Measurements from ENCODE around the gene FOXK2. TPM values are rescaled to one million over a fixed set of nuclear protein-coding genes. Genes with fewer than 3 reads are reported as not detected.

FOXK2 gene
- total and polyA plus RNA-seq, 2 experiments from 2014 or later: 22.0 to 63.0 TPM

DNA sequence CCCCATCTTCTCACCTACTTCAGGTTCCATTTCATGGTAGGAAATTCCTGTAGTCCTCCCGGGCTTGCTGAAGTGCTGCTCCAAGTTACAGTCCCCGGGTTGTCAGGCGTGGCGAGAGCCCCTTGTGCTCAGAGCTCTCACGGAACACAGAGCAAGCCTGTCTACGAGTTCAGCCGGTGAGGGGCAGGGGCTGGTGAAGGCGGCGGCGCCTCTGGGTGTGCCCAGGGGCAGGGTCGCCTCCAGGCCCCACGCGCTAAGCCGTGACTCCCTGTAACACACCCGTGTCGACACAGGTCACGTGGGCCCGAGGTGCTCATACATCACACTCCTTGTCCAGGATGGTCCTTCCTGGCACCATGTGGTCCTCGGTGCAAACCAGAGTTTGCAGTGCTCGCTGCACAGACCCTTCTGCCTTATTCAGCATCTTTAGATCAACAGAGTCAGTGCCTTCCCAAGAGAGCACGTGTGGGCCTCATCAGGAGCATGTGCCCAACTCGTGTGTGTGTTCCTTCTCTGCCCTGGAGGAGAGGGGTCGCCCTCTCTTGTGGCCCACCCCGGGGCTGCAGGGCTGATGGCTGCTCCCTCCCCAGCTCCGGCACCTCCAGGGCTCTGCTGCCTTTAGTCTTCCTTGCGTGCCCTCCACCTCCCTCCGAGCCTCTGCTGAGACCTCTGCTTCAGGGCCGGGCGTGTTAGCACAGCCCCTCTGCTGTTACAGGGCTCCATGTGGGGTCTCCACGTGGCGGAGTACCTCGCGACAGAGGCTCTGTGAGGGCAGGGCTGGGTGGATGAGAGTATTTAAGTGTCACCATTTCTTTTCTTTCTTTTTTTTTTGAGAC is 77.5 kb downstream of the FOXK2 start:
- TF ChIP-seq, protein P1, sequence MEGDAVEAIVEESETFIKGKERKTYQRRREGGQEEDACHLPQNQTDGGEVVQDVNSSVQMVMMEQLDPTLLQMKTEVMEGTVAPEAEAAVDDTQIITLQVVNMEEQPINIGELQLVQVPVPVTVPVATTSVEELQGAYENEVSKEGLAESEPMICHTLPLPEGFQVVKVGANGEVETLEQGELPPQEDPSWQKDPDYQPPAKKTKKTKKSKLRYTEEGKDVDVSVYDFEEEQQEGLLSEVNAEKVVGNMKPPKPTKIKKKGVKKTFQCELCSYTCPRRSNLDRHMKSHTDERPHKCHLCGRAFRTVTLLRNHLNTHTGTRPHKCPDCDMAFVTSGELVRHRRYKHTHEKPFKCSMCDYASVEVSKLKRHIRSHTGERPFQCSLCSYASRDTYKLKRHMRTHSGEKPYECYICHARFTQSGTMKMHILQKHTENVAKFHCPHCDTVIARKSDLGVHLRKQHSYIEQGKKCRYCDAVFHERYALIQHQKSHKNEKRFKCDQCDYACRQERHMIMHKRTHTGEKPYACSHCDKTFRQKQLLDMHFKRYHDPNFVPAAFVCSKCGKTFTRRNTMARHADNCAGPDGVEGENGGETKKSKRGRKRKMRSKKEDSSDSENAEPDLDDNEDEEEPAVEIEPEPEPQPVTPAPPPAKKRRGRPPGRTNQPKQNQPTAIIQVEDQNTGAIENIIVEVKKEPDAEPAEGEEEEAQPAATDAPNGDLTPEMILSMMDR (IDR thresholded peaks at IDR 0.05; ENCODE audit: low read depth, low read length): no peak
- Histone ChIP-seq H3K4me3 (no peak overlapping the region), H3K36me3 (peaks cover 22% of the 10 kb centered on the region), H3K4me1 (ENCODE audit: low read depth) (peaks cover 18% of the 10 kb centered on the region), H3K27me3 (no peaks in the 10 kb centered on the region), H3K27ac (no peak overlapping the region), H3K9me3 (ENCODE audit: low read depth) (no peaks in the 10 kb centered on the region)
- no peak for DNase-seq (ENCODE audit: low read depth in 1 of 2, low spot score in 1 of 2)

DNA sequence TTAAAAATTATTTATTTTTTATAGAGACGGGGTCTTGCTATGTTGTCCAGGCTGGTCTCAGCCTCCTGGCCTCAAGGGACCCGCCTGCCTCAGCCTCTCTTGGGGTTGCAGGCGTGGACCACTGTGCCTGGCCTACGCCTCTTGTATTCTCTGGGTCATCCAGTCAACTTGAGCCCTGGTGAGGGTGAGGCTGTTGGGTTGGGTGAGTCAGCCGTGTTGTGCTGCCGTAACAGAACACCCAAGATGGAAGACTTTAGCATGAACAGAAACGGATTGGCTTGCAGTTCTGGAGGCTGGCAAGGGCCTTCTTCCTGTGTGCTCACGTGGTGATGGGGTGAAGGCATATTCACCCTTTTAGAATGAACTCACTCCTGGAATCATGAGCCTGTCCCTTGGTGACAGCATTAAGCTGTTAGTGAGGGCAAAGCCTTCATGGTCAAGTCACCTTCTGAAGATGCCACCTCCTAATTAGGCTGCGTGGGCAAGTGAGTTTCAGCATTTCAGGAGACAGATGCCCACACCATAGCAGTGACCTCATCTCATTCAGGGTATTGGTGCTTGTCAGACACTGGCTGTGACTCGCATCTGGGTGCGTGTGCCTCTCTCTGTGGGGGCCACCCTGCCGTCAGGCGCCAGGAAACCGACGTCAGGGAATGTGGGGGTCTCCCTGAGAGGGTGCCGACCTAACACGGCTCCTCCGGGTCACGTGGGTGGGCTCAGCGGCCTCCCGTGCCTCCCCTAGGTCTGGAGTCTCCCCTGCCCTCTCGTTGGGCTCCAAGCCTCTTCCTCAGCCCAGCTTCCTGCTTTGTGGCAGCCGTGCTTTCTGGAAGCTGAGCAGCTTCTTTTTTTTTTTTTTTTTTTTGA is 79.0 kb downstream of the FOXK2 start:
- no peak overlapping the region for H3K27ac ChIP-seq
- H3K4me1 ChIP-seq (ENCODE audit: low read depth): peaks cover 4% of the 10 kb centered on the region
- TF ChIP-seq, protein P1 (IDR thresholded peaks at IDR 0.05; ENCODE audit: low read depth, low read length): no peak
- H3K36me3 ChIP-seq: peaks cover 33% of the 10 kb centered on the region
- no peak overlapping the region for H3K4me3 ChIP-seq
- no peaks in the 10 kb centered on the region for H3K27me3 ChIP-seq
- no peaks in the 10 kb centered on the region for H3K9me3 ChIP-seq (ENCODE audit: low read depth)
- peak in 1 of 2 donors; percentile 31 for DNase-seq (ENCODE audit: low read depth in 1 of 2, low spot score in 1 of 2)

DNA sequence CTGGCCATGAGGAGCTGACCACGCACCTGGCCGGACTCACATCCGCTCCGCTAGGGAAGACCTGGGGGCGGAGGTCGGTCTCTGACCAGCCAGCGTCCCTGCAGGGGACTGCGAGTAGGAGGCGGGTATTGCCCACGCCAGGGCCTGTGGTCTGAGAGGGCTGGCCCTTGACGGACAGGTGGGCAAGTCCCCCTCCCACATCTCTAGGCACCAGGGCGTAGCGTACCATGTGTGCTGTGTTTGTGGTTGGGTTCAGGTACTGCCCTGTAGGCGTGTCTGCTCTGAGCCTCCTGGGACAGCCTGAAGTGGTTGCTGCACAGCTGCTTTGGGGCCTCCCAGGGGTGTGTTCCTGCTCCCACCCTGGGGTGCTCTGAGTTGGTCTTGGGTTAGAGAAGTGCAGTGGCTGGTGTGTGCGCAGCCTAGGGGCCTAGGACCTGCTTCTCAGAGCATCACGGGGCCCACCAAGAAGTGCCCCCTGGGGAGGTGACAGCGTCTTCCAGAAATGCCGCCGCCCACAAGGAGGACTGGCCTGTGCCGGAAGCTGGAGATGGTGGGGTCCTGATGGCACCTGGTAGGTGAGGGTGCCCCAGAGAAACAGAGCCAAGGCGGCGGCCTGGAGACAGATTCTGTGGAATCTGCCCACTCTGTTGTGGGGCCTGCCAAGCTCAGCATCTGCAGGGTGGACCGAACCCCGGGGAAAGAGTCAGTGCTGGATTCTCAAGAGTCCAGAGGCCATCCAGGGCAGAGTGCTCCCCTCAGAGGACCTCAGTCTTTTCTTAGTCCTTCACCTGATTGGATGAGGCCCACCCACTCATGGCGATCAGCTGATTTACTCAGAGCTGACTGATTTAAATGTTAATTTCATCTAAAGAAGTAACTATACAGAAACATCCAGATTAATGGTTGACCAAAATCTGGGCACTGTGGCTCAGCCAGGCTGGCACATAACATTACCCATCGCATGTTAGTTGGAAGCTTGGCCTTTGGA is 80.4 kb downstream of the FOXK2 start:
- TF ChIP-seq, protein P1 (IDR thresholded peaks at IDR 0.05; ENCODE audit: low read depth, low read length): no peak
- Histone ChIP-seq H3K27ac (peak overlapping the region; percentile 9), H3K4me3 (no peak overlapping the region), H3K4me1 (ENCODE audit: low read depth) (no peaks in the 10 kb centered on the region), H3K36me3 (peaks cover 44% of the 10 kb centered on the region), H3K9me3 (ENCODE audit: low read depth) (no peaks in the 10 kb centered on the region), H3K27me3 (no peaks in the 10 kb centered on the region)
- no peak for DNase-seq (ENCODE audit: low read depth in 1 of 2, low spot score in 1 of 2)

DNA sequence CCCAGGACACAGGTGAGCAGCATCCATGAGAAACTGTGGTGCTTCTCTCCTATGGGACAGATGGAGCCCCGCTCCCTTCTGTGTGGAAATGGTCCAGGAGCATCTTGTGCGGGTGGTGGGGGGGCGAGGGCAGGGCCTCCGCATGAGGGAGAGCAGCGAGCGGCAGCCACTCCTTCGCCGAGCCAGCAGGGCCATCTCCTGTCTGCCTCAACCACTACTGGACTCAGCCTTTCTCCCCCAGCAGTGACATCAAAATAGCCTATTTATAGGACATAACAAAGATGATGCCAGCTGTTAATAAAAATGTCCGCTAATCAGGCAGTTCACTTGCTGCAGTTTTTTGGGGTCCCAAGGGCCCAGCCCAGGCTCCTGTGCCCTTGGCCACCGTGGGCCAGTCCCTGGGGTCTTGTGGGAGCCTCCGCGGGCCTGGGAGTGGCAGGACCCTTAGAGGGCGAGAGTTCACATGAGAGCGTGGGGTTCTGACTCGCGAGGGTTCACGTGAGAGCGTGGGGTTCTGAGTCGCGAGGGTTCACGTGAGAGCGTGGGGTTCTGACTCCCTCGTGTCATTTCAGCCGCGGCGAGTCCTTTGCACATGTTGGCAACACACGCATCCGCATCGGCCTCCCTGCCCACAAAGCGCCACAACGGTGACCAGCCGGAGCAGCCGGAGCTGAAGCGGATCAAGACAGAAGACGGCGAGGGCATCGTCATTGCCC is 81.4 kb downstream of the FOXK2 start:
- H3K27ac ChIP-seq: no peak overlapping the region
- peaks cover 6% of the 10 kb centered on the region for H3K4me1 ChIP-seq (ENCODE audit: low read depth)
- DNase-seq (ENCODE audit: low read depth in 1 of 2, low spot score in 1 of 2): no peak
- no peaks in the 10 kb centered on the region for H3K9me3 ChIP-seq (ENCODE audit: low read depth)
- TF ChIP-seq, protein P1 (IDR thresholded peaks at IDR 0.05; ENCODE audit: low read depth, low read length): no peak
- no peak overlapping the region for H3K4me3 ChIP-seq
- peaks cover 41% of the 10 kb centered on the region for H3K36me3 ChIP-seq
- no peaks in the 10 kb centered on the region for H3K27me3 ChIP-seq

Data from cardiac muscle cell (in vitro differentiated cells and primary cell).